Esophagus muscularis mucosa (tissue), 4 donors: ENCODE data around the gene MCMBP.

Source experiments
- CTCF ChIP-seq, 3 experiments: fragments of 200-600 bp in 2 of 3; fragments of 450-650 bp in 1 of 3; sonication (generic) in 2 of 3; IDR thresholded peaks; one replicate each; pipeline ENCODE4 v1.5.1; 2017 to 2019; ENCODE audit warnings: antibody characterized with exemption in 3 of 3, mild to moderate bottlenecking in 2 of 3, moderate library complexity in 1 of 3
- EP300 ChIP-seq: sonication (generic); formaldehyde crosslinking; IDR thresholded peaks from one replicate; pipeline ENCODE4 v1.6.1; 2017; ENCODE audit warnings: antibody characterized with exemption
- POLR2A ChIP-seq: fragments of 450-650 bp; IDR thresholded peaks from one replicate; pipeline ENCODE4 v1.6.1; 2017; ENCODE audit warnings: antibody characterized with exemption, moderate library complexity, mild to moderate bottlenecking, low read depth
- POLR2AphosphoS5 ChIP-seq, 2 donors: sonication (generic); formaldehyde crosslinking; IDR thresholded peaks; one replicate each; pipeline ENCODE4 v1.6.1; 2017; ENCODE audit warnings: antibody characterized with exemption in 2 of 2

GRCh38 chr10:119780879-119781480 is 91.7 kb downstream of the MCMBP start:
- no peak for TF ChIP-seq CTCF (IDR thresholded peaks at IDR 0.05)
- TF ChIP-seq POLR2AphosphoS5 (IDR thresholded peaks at IDR 0.05), result no peak
- TF ChIP-seq EP300, result no peak
- no peak for TF ChIP-seq POLR2A
